ENCODE results near the gene CYP27C1.

The CYP27C1 gene

GRCh38 chr2:127146071-127146725 is 73.9 kb downstream of the CYP27C1 start:
- Histone ChIP-seq H3K27me3 (replicated peaks; ENCODE audit: control insufficient read depth, insufficient read depth, low read length) (no peaks in the 10 kb centered on the region; the same call in 1 of the 2 replicates), H3K4me3 (replicated peaks; ENCODE audit: low read depth, low read length) (no peak overlapping the region), H3K36me3 (ENCODE audit: control insufficient read depth, insufficient read depth, low read length) (no peaks in the 10 kb centered on the region)
- TF ChIP-seq, protein P1, sequence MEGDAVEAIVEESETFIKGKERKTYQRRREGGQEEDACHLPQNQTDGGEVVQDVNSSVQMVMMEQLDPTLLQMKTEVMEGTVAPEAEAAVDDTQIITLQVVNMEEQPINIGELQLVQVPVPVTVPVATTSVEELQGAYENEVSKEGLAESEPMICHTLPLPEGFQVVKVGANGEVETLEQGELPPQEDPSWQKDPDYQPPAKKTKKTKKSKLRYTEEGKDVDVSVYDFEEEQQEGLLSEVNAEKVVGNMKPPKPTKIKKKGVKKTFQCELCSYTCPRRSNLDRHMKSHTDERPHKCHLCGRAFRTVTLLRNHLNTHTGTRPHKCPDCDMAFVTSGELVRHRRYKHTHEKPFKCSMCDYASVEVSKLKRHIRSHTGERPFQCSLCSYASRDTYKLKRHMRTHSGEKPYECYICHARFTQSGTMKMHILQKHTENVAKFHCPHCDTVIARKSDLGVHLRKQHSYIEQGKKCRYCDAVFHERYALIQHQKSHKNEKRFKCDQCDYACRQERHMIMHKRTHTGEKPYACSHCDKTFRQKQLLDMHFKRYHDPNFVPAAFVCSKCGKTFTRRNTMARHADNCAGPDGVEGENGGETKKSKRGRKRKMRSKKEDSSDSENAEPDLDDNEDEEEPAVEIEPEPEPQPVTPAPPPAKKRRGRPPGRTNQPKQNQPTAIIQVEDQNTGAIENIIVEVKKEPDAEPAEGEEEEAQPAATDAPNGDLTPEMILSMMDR (IDR thresholded peaks at IDR 0.05; ENCODE audit: insufficient read depth, low read length, poor library complexity, severe bottlenecking): no peak
- no peak for DNase-seq (ENCODE audit: extremely low read depth, insufficient read length)

GRCh38 chr2:127145280-127145895 is 74.7 kb downstream of the CYP27C1 start:
- Histone ChIP-seq H3K4me3 (replicated peaks; ENCODE audit: low read depth, low read length) (no peak overlapping the region), H3K36me3 (ENCODE audit: control insufficient read depth, insufficient read depth, low read length) (no peaks in the 10 kb centered on the region), H3K27me3 (replicated peaks; ENCODE audit: control insufficient read depth, insufficient read depth, low read length) (no peaks in the 10 kb centered on the region; the same call in 1 of the 2 replicates)
- DNase-seq (ENCODE audit: extremely low read depth, insufficient read length): no peak
- TF ChIP-seq, protein P1 (IDR thresholded peaks at IDR 0.05; ENCODE audit: insufficient read depth, low read length, poor library complexity, severe bottlenecking): no peak

DNA sequence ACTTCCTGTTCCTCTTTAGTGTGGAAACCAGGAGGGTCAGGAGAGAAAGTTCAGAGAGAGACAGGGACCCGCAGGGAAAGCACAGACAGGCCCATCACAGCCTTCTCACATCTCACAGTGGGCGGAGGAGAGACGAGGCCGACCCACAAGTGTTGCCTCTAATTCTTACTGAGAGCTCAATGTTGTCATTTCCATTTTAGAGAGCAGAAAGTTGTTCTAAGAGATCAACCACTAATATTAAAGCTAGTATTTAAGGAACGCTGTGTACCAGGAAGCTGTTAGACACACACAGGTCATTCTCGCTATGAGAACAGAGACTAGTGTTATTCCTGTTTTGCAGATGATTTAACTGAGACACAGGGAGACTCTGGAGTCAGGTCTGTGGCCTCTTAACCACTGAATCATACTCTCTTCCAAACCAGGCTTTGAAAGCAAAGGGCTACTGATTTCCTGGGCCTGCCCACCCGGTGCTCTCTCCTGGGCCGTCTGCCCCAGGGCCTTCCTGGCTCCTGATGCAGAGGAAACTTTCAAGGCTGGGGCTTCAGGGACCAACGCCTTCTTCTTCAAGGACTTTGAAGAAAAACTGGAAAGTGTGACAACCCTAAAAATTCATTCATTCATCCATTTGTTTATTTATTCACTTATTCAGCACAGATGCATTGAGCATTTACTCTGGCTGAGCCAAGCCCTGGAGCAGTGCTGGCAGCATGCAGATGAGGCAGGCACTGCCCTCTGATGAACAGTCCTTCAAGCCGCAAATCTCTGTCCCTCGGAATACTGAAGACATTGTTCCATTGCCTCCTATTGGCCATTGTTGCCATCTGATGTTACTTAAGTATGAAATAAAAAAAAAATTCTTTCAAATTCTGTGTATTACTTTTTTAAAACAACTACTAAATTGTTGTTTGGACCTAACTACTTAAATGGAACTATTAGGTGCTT is 76.0 kb downstream of the CYP27C1 start:
- H3K36me3 ChIP-seq (ENCODE audit: control insufficient read depth, insufficient read depth, low read length): no peaks in the 10 kb centered on the region
- H3K27me3 ChIP-seq (replicated peaks; ENCODE audit: control insufficient read depth, insufficient read depth, low read length): no peaks in the 10 kb centered on the region; the same call in 1 of the 2 replicates
- TF ChIP-seq, protein P1 (IDR thresholded peaks at IDR 0.05; ENCODE audit: insufficient read depth, low read length, poor library complexity, severe bottlenecking): no peak
- H3K4me3 ChIP-seq (replicated peaks; ENCODE audit: low read depth, low read length): no peak overlapping the region
- DNase-seq (ENCODE audit: extremely low read depth, insufficient read length): no peak

GRCh38 chr2:127142663-127143630 is 77.2 kb downstream of the CYP27C1 start:
- H3K27me3 ChIP-seq (replicated peaks; ENCODE audit: control insufficient read depth, insufficient read depth, low read length): no peaks in the 10 kb centered on the region; the same call in 1 of the 2 replicates
- DNase-seq (ENCODE audit: extremely low read depth, insufficient read length): no peak
- TF ChIP-seq, protein P1 (IDR thresholded peaks at IDR 0.05; ENCODE audit: insufficient read depth, low read length, poor library complexity, severe bottlenecking): no peak

GRCh38 chr2:127140538-127140937 is 79.6 kb downstream of the CYP27C1 start:
- H3K4me3 ChIP-seq (replicated peaks; ENCODE audit: low read depth, low read length): no peak overlapping the region
- H3K27me3 ChIP-seq (replicated peaks; ENCODE audit: control insufficient read depth, insufficient read depth, low read length): no peaks in the 10 kb centered on the region; the same call in 1 of the 2 replicates
- TF ChIP-seq, protein P1 (IDR thresholded peaks at IDR 0.05; ENCODE audit: insufficient read depth, low read length, poor library complexity, severe bottlenecking): no peak
- DNase-seq (ENCODE audit: extremely low read depth, insufficient read length): no peak
- no peaks in the 10 kb centered on the region for H3K36me3 ChIP-seq (ENCODE audit: control insufficient read depth, insufficient read depth, low read length)

More at GRCh38 chr2:127142663-127143630, 77.2 kb downstream of the CYP27C1 start:
- Histone ChIP-seq H3K4me3 (replicated peaks; ENCODE audit: low read depth, low read length) (no peak overlapping the region), H3K36me3 (ENCODE audit: control insufficient read depth, insufficient read depth, low read length) (no peaks in the 10 kb centered on the region)
